ENCODE data around the gene ZNF791. TPM values are rescaled to one million over a fixed set of nuclear protein-coding genes. Genes with fewer than 3 reads are reported as not detected.
A peak's percentile ranks its signal among the peaks of the same experiment; 100 is the strongest.

Gene ZNF791
- total and polyA plus RNA-seq, 2 donors from 2014 or later: 6.5 to 34.7 TPM

- Histone ChIP-seq H3K36me3 (ENCODE audit: control insufficient read depth in 2 of 3, insufficient read depth in 3 of 3, low read length in 3 of 3) (no peaks in the 10 kb centered on the region), H3K27ac (ENCODE audit: low read depth in 2 of 2, low read length in 2 of 2) (no peak overlapping the region), H3K4me1 (ENCODE audit: control insufficient read depth in 2 of 3, insufficient read depth in 2 of 3, low read depth in 1 of 3, low read length in 3 of 3) (peaks cover 0 to 6% (median 0%) of the 10 kb centered on the region in 3 donors), H3K9ac (ENCODE audit: low read length in 3 of 3) (no peak overlapping the region), H3K9me3 (ENCODE audit: control insufficient read depth in 2 of 3, insufficient read depth in 1 of 3, low read length in 3 of 3) (no peaks in the 10 kb centered on the region), H3K27me3 (ENCODE audit: control insufficient read depth, insufficient read depth, low read length) (no peaks in the 10 kb centered on the region), H3K4me3 (ENCODE audit: low read length in 3 of 3) (no peak overlapping the region)
- DNase-seq: no peak
- no peak for FAIRE-seq
- no peak for TF ChIP-seq CTCF (IDR thresholded peaks at IDR 0.05; ENCODE audit: borderline replicate concordance, extremely low read depth, insufficient read depth)
- intact Hi-C loops (cut with DNase I): no loop called here
Measured at GRCh38 chr19:12638611-12639182, 28.0 kb downstream of the ZNF791 start.

GRCh38 chr19:12639901-12640613 is 29.3 kb downstream of the ZNF791 start:
- H3K9me3 ChIP-seq (ENCODE audit: control insufficient read depth in 2 of 3, insufficient read depth in 1 of 3, low read length in 3 of 3): no peaks in the 10 kb centered on the region
- H3K4me3 ChIP-seq (ENCODE audit: low read length in 3 of 3): peak overlapping the region in 2 of 3 donors; percentile 4 to 51
- peak overlapping the region in 2 of 3 donors; percentile 41 to 55 for H3K9ac ChIP-seq (ENCODE audit: low read length in 3 of 3)
- no peaks in the 10 kb centered on the region for H3K36me3 ChIP-seq (ENCODE audit: control insufficient read depth in 2 of 3, insufficient read depth in 3 of 3, low read length in 3 of 3)
- FAIRE-seq: no peak
- H3K27me3 ChIP-seq (ENCODE audit: control insufficient read depth, insufficient read depth, low read length): no peaks in the 10 kb centered on the region
- H3K27ac ChIP-seq (ENCODE audit: low read depth in 2 of 2, low read length in 2 of 2): no peak overlapping the region
- H3K4me1 ChIP-seq (ENCODE audit: control insufficient read depth in 2 of 3, insufficient read depth in 2 of 3, low read depth in 1 of 3, low read length in 3 of 3): peaks cover 0 to 6% (median 0%) of the 10 kb centered on the region in 3 donors
- intact Hi-C loops (cut with DNase I): no loop called here
- TF ChIP-seq CTCF (IDR thresholded peaks at IDR 0.05; ENCODE audit: borderline replicate concordance, extremely low read depth, insufficient read depth): peak; percentile 79
- peak; percentile 85 to 93 (median 88) for DNase-seq

GRCh38 chr19:12641456-12641855 is 30.7 kb downstream of the ZNF791 start:
- H3K36me3 ChIP-seq (ENCODE audit: control insufficient read depth in 2 of 3, insufficient read depth in 3 of 3, low read length in 3 of 3): no peaks in the 10 kb centered on the region
- FAIRE-seq (no peak), DNase-seq (peak in 1 of 5 donors; percentile 43)
- H3K27me3 ChIP-seq (ENCODE audit: control insufficient read depth, insufficient read depth, low read length): no peaks in the 10 kb centered on the region
- no peak for TF ChIP-seq CTCF (IDR thresholded peaks at IDR 0.05; ENCODE audit: borderline replicate concordance, extremely low read depth, insufficient read depth)
- H3K9me3 ChIP-seq (ENCODE audit: control insufficient read depth in 2 of 3, insufficient read depth in 1 of 3, low read length in 3 of 3): no peaks in the 10 kb centered on the region
- intact Hi-C loops (cut with DNase I): no loop called here
- H3K4me3 ChIP-seq (ENCODE audit: low read length in 3 of 3): no peak overlapping the region
- H3K27ac ChIP-seq (ENCODE audit: low read depth in 2 of 2, low read length in 2 of 2): no peak overlapping the region
- no peak overlapping the region for H3K9ac ChIP-seq (ENCODE audit: low read length in 3 of 3)
- H3K4me1 ChIP-seq (ENCODE audit: control insufficient read depth in 2 of 3, insufficient read depth in 2 of 3, low read depth in 1 of 3, low read length in 3 of 3): peaks cover 0 to 6% (median 0%) of the 10 kb centered on the region in 3 donors

Measured in kidney (tissue), 14 donors.